HG03520 (cell line): ENCODE data around the gene MAPK12.

ENCODE experiments used
- ATAC-seq: cut with Tn5 transposase; IDR thresholded peaks from one replicate; pipeline ENCODE4 v1.9.1; 2021; ENCODE audit warnings: mild to moderate bottlenecking, moderate library complexity; ENCODE audit not compliant: unreplicated experiment

MAPK12 gene

DNA sequence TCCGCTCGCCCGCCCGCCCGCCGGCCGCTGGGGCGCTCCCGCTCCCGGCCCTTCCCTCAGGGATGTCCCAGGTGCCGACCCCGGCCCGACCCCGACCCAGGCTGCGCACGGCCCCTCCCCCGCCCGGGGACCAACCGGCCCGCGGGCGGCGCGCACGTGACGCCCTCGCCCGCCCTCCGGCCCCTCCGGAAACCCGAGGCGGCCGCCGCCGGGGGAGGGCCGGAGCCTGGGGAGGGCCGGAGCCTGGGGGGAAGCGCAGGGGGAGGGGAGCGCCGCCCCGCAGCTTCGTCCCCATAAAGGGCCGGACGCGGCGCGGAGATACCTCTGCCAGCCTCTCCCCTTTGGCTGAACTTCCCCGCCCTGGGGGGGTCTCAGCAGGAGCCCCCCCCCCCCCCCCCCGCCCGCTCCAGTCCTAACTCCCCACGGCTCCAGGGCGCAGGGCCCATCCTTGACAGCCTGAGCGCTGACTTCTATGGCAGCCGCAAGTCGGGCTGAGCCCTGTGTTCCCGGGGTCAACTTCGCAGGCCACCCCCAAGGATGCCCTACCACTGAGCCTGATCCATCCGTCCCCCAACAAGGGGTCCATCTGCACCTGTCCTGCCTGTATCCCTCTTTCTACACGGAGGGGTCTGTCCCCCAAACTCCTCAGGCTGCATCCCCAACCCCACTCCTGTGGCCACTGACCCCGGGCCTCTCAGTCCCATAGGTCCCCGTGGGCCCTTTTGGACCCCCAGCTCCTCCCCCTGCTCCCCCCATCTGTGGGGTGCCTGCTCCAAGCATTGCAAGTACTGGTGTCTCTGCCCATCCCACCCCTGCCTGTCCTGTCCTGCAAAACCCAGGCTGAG is at the start of gene MAPK12:
TSS of gene MAPK12 (minus strand) at position 69 of the 845 bp plus-strand sequence. CDS start 174 bp downstream, outside the sequence.
- no peak for ATAC-seq

DNA sequence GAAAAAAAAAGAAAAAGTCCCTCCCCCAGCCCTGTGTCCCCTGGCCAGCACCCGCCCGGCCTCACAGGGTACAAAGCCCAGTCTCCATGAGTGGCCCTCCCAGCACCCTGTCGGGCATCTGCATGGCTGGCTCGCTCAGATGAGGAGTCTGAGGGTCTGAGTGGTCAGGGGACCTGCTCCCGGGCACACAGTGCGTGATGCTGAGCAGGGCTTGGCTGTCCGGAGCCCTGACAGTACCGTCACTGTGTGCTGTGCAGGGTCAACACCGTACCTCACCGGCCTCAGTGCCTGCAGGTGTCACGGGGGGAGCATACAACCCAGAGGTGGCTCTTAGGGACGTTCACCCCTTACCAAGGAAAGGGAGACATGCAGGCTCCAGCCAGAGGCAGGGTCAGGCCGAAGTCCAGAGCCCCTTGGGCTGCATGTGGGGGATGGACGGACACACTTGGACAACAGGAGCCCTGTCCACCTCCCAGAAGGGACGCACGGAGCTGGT is 49.5 kb upstream of the MAPK12 start:
- ATAC-seq = no peak

DNA sequence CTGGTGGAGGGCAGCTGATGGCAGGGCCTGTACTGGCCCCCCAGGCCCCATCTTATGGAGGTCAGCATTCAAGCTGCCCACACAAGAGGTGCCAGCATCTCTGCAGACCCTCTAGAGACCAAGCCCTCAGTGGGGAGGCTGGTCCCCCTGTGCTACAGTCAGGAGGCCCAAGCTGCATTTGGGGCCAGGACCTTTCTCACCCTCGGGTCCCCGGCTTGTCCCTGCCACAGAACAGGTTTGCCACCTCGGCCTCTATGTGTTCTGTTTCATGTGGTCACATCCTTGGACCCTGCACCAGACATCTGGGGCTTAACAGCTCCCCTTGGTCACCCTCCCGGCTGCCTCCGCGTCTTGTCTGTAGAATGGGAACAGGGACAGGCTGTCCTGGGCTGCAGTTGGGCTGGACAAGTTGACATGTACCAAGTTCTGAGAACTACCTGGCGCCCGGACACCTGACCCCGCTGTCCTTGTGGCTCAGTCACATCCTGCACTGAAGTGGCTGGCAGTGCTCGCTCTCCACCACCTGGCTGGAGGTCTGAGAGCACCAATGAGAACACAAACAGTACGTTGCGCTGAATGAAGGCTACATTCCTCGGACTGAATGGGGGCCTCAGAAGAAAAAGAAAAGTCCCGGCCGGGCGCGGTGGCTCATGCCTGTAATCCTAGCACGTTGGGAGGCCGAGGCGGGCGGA is 48.7 kb upstream of the MAPK12 start:
- ATAC-seq = no peak

DNA sequence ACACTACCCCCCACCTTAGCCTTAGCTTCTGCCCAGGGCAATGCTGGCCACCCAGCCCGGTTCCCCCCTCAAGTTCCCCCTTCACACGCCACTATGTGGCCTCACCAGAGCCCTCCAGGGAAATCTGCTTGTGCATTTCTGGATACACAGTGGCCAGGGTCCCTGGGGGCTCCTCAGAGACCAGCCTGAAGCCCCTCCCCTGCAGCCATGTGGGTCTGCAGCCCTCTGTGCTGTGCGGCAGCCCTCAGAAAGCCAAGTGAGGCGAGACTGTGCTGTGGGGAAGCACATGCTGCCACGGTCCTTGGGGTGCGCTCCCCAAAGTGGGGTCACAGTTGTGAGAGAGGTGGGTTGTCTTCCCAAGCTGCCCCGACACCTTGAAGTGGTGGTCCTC is 48.1 kb upstream of the MAPK12 start:
- ATAC-seq = no peak

DNA sequence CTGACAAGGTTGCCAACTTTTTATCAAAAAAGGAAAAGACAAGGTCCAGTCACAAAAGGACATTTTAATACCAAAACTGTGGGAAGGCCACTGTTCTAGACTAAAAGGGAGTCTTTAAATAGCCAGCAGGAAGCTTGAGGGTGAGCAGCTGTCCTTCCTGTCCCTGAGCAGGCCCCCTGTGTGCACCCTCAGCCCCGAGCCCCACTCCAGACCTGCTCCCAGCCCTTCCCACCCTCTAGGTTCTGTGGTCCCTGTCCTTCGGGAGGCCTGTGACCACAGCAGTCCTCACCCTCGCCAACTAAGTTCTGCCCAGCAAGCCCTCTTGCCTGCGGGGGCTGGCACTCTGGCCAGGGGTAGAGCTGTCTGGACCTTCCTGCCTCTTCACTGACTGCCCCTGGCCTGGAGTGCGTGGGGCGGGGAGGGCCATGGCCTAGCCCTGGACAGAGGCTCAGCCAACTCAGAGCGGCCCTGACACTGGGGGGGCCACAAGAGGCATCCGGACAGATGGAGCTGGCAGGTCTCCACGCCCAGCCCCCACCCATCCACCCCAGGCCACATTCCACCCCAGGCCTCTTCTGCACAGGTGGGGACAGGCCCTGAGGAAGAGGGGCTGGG is 47.6 kb upstream of the MAPK12 start:
- no peak for ATAC-seq

DNA sequence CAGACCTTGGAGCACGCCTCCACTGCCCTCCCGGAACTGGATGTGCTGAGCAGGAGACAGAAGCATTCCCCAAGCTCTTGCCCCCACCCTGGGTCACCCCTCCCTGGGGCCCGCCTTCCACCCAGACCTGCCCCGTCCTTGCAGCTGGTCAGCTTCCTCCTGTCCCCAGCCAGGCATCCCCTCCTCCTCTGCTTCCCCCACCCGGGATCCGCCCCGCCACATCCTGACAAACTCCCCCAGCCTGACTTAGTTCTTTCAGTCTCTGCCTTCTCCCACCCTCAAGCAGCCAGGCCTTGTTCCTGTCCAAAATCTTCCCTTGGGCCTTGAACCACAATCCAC is 47.1 kb upstream of the MAPK12 start:
- ATAC-seq = no peak

DNA sequence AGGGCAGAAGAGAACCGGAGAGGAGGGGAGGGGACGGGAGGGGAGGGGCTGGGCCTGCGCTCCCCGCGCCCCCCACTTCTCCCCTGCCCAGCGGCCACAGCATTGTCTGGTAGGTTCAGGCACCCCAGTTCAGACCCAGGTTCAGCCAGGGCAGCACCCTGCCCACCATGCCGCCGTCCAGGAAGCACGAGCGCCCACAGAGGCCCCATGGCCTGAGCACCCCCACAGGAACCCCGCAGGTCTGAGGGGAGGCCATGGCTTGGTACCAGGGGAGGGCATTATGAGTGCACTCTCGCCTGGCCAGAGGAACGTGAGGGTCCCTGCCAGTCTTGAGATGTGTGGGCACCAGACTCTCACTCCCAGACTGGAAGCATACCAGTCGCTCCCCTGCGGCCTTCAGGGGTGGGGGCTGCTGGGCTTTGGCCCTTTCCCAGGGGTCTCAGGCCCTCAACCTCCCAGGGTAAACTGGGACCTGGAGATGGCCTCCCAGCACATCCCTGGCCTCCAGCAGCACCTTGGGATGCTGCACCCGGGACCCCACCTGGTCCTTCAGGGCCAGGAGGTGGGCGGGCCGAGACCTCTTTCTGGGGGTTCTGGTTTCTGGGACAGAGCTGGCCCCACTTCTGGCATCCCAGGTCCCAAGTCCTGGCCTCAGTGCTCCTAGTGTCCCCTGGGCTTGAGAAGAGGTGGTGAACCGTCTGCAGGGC is 46.6 kb upstream of the MAPK12 start:
- no peak for ATAC-seq

DNA sequence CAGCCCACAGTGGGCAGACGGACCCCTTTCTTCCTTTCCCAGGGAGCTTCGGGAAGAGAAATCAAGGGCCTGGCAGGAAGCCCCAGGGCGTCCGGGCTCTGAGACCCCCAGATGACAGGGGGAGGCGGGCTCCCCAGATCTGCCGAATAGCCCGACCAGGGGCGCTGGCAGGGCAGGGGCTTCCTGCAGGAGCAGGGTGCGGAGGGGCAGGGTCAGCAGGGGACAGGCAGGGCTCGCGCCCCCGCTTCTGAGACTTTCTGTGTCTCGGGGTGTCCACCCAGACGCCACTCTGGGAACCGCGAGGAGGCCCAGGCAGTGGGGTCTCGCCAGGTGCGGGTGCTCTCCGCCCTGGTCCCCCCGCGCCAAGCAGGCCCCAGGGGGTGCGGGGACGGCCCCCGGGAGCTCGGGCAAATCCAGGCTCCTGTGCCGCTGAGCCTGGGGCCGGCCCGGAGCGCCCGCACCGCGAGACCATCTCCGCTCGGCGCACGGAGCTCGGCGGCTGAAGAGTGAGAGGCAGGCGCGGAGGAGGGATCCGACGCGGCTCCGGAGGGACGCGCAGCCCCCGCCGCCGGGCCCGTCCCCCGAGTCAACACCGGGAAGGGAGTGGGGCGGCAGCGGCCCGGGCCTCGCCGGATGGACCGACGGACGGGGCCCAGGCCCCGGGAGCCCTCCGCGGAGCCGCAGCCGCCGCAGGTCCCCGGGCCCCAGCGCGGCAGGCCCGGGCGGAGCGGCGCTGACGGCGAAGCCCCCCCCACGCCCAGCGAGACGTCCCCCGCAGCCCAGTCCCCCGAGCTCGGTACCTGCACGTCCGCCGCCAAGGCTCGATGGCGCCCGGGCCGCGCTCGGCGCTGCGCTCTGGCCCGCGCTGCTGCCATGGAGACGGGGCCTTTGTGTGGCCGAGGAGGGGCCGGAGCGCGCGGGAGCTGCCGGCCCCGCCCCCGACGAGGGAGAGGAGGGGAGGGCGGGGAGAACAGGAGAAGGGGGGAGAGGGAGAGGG is 45.6 kb upstream of the MAPK12 start, which contains the start of gene PLXNB2:
TSS of gene PLXNB2 (minus strand) at position 894 of the 997 bp plus-strand sequence. CDS start 17,062 bp downstream, outside the sequence.
- no peak for ATAC-seq

DNA sequence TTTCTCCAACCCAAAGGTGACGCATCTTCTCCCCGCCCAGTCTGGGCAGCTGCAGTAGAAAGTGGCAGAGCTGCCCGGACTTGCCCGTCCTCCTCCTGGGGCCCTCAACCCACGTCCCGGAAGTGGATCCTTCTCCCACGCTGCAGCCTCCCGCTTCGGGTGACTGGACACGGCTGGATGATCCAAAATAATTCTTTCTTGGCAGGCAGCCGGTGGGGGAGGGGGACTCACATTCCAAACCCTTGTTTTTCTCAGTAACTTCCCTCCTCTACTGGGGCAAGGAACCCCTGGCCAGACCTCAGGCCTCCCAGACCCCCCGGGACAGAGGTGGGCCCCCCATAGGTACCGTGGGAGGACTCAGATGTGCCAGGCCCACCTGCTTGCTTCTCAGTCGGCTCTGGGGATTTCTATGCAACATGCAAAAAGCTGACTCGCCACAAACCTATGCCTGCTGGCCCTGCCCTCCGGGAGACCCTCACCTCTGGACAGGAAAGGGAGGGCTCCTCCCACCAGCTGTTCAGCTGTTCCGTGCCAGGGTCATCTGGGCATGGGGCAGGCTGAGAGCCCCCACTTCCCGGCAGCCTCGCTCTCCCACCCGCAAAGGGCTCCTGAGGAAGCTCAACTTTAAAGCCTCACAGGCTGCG is 44.6 kb upstream of the MAPK12 start:
- no peak for ATAC-seq

DNA sequence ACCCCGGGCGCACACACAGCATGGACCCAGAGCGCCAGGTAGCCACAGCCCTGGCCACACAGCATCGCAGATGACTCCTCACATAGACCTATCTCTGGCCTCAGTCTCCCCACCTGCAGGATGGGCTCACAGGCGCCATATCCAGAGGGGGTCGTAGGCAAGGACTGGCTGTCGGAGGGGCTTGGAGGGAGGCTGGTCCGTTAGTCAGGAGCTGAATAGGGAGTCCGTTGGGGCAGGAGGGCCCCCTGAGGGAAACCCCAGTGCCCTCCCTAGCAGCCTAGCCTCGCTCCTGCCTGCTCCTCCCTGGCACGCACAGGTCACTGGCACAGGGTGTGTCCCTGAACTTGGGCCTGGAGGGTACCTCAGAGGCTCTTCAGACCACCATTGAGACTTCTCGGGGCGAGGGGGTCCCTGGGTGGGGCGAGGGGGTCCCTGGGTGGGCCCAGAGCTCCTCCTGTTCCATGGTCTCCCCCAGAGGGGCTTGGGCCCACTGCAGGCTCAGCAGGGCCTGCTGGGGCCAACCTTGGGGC is 44.0 kb upstream of the MAPK12 start:
- ATAC-seq = no peak

DNA sequence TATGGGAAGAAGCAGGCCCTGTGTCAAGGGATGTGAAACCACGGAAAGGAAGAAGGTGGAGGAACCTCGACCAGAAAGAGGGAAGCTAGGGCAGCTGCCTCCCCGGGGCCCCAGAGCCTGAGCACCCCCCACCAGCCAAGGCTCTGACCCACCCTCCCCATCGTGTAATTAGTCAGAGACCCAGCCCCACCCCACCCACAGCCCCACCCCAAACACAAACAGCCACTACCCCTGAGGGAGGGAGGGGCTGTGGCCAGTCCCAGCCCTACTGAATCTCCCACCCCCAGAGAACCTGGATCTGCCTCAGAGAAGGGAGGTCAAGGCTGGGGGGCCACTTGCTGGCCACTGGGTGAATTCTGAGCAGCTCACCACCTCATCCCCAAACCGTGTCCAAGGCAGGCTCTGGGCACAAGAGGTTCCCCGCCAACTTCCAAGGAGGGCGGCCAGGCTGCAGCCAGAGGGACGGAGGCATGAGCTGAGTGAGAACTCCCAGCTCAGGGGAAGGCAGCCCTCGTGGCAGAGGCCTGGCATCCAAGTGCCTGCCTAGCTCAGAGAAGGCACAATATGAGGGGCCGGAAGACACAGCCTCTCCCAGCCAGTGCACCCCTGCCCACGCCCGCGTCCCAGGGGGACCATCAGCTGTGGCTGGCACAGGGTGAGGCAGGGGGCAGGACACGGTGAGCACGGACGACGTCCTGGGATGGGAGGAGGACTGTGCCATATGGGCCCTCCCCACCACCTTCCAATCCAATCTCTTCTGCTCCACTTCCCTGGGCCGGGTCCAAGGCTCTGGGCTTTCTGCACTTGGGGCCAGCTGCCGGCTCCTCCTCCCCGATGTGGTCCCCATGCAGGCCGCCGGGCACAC is 43.3 kb upstream of the MAPK12 start:
- ATAC-seq = no peak

DNA sequence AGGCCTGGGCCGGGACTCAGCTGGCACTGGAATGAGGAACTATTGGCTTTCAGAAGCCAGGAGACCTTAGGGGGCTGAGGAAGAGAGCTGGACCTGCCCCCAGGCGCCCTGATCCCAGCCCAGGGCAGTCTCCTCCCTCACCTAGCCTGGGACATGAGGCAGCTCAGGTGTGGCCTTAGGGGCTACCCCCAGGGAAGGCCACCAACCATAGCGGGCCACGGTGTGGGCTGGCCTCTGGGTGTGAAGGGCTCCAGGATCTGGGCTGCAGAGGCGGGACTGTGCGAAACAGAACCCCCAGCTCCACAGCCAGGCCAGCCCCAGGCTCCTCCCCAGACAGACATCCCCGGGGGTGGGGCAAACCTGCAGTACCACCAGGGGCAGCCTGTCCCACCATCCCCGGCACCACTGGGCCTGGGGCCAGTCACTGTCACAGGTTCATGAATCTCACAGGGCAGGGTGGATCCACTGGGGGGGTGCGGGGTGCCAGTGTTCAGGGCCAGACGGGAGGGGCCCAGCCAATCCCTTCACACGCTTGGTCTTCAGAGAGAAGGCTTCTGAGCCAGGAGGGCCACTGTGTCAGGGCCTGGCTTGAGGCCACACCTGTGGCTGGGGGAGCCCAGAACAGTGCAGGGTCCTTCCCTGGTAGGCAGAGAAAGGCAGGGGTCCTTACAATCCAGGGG is 42.5 kb upstream of the MAPK12 start:
- ATAC-seq = no peak

DNA sequence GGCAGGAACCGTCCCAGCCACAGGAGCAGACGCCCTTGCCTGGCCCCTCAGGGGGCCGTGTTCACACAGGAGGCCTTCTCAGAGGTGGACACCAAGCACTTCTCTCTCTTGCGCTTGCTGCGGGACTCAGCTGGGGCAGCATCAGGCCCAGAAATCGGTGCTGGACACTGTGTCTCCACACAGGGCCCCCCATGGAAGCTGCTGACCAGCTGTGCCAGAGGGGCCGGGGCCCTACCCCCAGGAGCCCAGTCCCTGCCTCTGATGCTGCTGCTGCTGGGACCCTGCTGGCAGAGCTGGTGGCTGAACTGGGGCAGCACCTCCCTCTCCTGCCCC is 42.0 kb upstream of the MAPK12 start:
- no peak for ATAC-seq

DNA sequence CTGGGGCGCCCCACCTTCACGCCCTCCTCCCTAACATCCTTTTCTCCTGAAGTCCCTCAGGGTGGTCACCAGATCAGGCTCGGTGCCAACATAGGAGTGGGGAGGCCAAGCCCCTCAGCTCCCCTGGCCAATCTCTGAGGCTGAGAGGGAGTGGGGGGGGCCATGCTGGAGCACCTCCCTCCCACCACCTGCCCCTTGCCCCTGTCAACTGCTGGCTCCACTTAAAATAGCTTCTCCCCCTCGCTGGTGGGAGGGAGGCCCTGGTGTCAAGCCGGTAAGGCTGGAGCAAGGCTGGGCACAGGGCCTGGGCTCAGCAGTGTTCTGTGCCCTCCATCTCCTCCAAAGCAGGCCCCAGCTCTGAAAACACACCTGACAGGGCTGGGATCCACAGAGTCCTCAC is 41.1 kb upstream of the MAPK12 start:
- ATAC-seq = no peak

DNA sequence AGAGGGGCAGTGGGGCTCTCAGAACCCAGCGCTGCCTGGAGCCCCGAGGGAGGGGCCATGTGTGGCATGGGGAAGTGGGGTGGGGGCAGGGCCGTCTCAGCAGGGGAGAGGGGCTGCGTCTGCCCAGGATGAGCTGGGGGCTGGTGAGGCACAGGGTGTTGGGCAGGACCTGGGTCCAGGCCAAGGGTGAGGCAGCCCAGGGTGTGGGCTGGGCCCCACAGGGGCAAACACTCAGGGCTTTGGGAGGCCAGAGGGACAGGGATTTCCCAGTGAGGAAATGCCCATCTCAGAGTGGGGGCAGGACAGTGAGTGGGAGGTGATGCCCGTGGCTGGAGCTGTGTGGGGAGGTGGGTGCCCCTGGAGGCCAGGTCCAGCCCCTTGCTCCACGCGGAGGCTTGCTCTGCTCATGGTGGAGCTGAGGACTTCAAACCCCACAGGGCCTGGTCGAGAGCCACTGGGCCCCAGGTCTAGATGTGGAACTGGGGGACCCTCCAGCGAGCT is 40.6 kb upstream of the MAPK12 start:
- no peak for ATAC-seq

DNA sequence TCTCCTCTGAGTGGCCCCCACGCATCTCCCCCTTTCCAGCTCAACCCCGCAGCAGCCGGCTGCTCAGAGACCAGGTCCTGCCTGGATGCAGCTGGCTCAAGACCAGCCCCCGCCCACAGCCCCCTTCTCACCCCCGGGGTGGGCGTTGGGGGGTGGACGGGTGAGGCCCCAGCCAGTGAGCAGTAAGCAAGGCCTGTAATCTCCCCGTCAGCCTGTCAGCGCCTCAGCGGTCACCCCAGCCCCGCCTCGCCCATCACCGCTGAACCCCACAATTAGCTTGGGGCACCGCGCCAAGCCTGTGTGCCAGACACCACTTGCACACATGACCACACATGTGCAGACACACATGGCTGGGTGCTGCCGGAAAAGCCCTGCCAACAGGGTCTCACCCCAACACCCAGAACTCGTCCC is 40.1 kb upstream of the MAPK12 start:
- no peak for ATAC-seq

DNA sequence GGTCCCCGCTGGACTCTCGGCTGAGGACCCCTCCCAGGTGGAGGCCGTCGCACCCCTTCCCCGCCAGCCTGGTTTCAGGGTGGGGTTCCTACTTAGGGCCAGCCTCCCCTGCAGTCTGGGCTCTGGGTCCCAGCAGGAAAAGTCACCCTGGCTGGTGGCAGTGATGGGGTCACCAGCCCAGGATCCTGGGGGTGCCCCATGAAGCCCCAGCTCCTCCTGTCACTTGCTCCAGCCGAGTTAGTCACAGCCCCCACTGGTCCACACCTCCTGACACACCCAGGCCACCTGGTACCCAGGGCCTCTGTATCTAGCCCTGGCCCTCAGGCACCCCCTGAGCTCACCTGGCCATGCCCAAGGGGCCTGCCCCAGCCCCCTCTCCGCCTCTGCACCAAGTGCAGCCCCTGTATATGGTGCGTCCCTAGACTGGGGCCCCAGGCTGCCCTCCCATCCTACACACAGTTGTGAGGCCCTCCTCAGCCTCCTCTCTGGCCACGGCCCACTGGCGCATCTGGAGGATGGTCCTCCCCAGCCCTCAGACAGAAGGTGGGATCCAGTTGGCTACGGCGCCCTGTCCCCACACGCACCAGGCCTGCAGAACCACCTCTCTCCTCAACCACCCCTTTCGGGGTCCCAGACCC is 39.3 kb upstream of the MAPK12 start:
- ATAC-seq = no peak
